ENCODE results near the gene ZNF724. TPM values are rescaled to one million over a fixed set of nuclear protein-coding genes. Genes with fewer than 3 reads are reported as not detected.

The ZNF724 gene
- total and polyA plus RNA-seq, 2 of the 8 experiments (the other 6 are each of a cell fraction or from before 2014, with no cell fraction given): 8.7 to 67.2 TPM

- TF ChIP-seq USF2 (IDR thresholded peaks at IDR 0.05; ENCODE audit: low read length): no peak
These were observed 22.9 kb upstream of the ZNF724 start (continued) for GRCh38 chr19:23273022-23273589.

Measured in H1 (cell line).